H1 (cell line): ENCODE measurements around the gene SFXN4. TPM values are rescaled to one million over a fixed set of nuclear protein-coding genes. Genes with fewer than 3 reads are reported as not detected.

ENCODE experiments used
- CTCF ChIA-PET: fragments of 300-600 bp; sonication (Branson Sonifier 250); formaldehyde crosslinking; loops from one replicate; lab custom pipeline; 2021; ENCODE audit not compliant: partially characterized antibody; lab: Charles Lee
- POLR2A ChIA-PET: fragments of 300-600 bp; sonication (Branson Sonifier 250); formaldehyde crosslinking; loops from one replicate; lab custom pipeline; 2021; ENCODE audit warnings: inconsistent platforms; ENCODE audit not compliant: partially characterized antibody; lab: Charles Lee
- DNase-seq, 2 experiments: peaks; one replicate each; pipeline versions ENCODE4 v3.0.0 to v3.0.0-alpha.2; 2010 to 2022; ENCODE audit warnings: low spot score in 2 of 2, low read depth in 1 of 2, mixed read lengths in 1 of 2
- FAIRE-seq: peaks from 2 replicates; lab custom pipeline; 2011; peaks lifted over from hg19 to GRCh38; lab: Jason Lieb, UNC
- H2AFZ ChIP-seq: 2 replicates; pipeline ENCODE4 v1.8.1; 2012; ENCODE audit warnings: low read length, inconsistent platforms
- H2AK5ac ChIP-seq: 2 replicates; pipeline ENCODE4 v1.6.1; 2013; ENCODE audit warnings: low read depth, low read length
- H2BK120ac ChIP-seq: replicated peaks from 2 replicates; pipeline ENCODE3; 2013; ENCODE audit warnings: low read depth, low read length, inconsistent platforms
- H2BK12ac ChIP-seq: 2 replicates; pipeline ENCODE4 v1.6.1; 2013; ENCODE audit warnings: low read depth, low read length
- H2BK15ac ChIP-seq: 2 replicates; pipeline ENCODE4 v1.6.1; 2013; ENCODE audit warnings: low read length
- H2BK20ac ChIP-seq: 2 replicates; pipeline ENCODE4 v1.6.1; 2013; ENCODE audit warnings: low read length
- H2BK5ac ChIP-seq: 2 replicates; pipeline ENCODE4 v1.6.1; 2013; ENCODE audit warnings: low read depth, low read length
- H3K14ac ChIP-seq: 2 replicates; pipeline ENCODE4 v1.6.1; 2013; ENCODE audit warnings: inconsistent platforms; ENCODE audit not compliant: insufficient read length
- H3K18ac ChIP-seq: 2 replicates; pipeline ENCODE4 v1.6.1; 2013; ENCODE audit warnings: low read length; ENCODE audit errors: extremely low read depth
- H3K23ac ChIP-seq: 2 replicates; pipeline ENCODE4 v1.6.1; 2013; ENCODE audit warnings: inconsistent platforms; ENCODE audit not compliant: insufficient read length
- H3K23me2 ChIP-seq: 2 replicates; pipeline ENCODE4 v1.6.1; 2013; ENCODE audit warnings: low read depth, low read length
- H3K27ac ChIP-seq: 2 replicates; pipeline ENCODE4 v1.6.1; 2011; ENCODE audit warnings: low read depth, low read length, inconsistent platforms
- H3K27me3 ChIP-seq, 4 experiments: replicated peaks in 1 of 4; 1 replicate in 1 of 4; 2 replicates in 3 of 4; pipeline versions ENCODE4 v1.6.1 to v1.8.1; 2011 to 2013; ENCODE audit warnings: low read length in 3 of 4, mild to moderate bottlenecking in 3 of 4, inconsistent platforms in 2 of 4, mixed read lengths in 2 of 4, moderate library complexity in 1 of 4; ENCODE audit not compliant: control insufficient read depth in 3 of 4, insufficient read depth in 3 of 4; ENCODE audit errors: extremely low read depth in 1 of 4
- H3K36me3 ChIP-seq, 4 experiments: 2 replicates each; pipeline versions ENCODE4 v1.6.1 to v1.8.1; 2011 to 2013; ENCODE audit warnings: mild to moderate bottlenecking in 4 of 4, low read length in 3 of 4, moderate library complexity in 2 of 4, control low read depth in 1 of 4, inconsistent platforms in 1 of 4; ENCODE audit not compliant: insufficient read depth in 4 of 4, control insufficient read depth in 2 of 4
- H3K4ac ChIP-seq: replicated peaks from 2 replicates; pipeline ENCODE3; 2013; ENCODE audit warnings: low read length, low read depth, mixed read lengths, inconsistent platforms; ENCODE audit not compliant: insufficient read length
- H3K4me1 ChIP-seq, 4 experiments: replicated peaks in 1 of 4; 1 replicate in 1 of 4; 2 replicates in 3 of 4; pipeline versions ENCODE4 v1.6.1 to v1.8.1; 2011 to 2013; ENCODE audit warnings: low read length in 3 of 4, inconsistent platforms in 2 of 4, mixed read lengths in 1 of 4; ENCODE audit not compliant: insufficient read depth in 4 of 4, control insufficient read depth in 3 of 4
- H3K4me2 ChIP-seq, 2 experiments: 2 replicates each; pipeline versions ENCODE4 v1.6.1 to v1.8.1; 2011 to 2013; ENCODE audit warnings: low read depth in 2 of 2, low read length in 2 of 2, control low read depth in 1 of 2, inconsistent platforms in 1 of 2, mild to moderate bottlenecking in 1 of 2; ENCODE audit not compliant: insufficient read depth in 1 of 2
- H3K4me3 ChIP-seq, 4 experiments: fragments of 200-600, 300-600 bp in 1 of 4; sonication (generic), shearing (Covaris generic), sonication (Bioruptor Twin) in 1 of 4; 2 replicates each; pipeline versions ENCODE4 v1.5.1 to v1.8.1; 2011 to 2016; ENCODE audit warnings: low read length in 4 of 4, low read depth in 3 of 4, control low read depth in 2 of 4, inconsistent platforms in 2 of 4, mild to moderate bottlenecking in 2 of 4, mixed read lengths in 1 of 4, moderate library complexity in 1 of 4; ENCODE audit not compliant: insufficient read depth in 2 of 4; ENCODE audit errors: extremely low read depth in 1 of 4
- H3K56ac ChIP-seq: replicated peaks from 2 replicates; pipeline ENCODE3; 2013; ENCODE audit warnings: low read depth, mild to moderate bottlenecking, mixed read lengths, low read length, inconsistent platforms; ENCODE audit not compliant: insufficient read length
- H3K79me1 ChIP-seq: 2 replicates; pipeline ENCODE4 v1.6.1; 2013; ENCODE audit warnings: low read depth, low read length, control low read depth
- H3K79me2 ChIP-seq, 2 experiments: 2 replicates each; pipeline versions ENCODE4 v1.6.1 to v1.8.1; 2012 to 2013; ENCODE audit warnings: low read length in 2 of 2, mild to moderate bottlenecking in 2 of 2, inconsistent platforms in 1 of 2; ENCODE audit not compliant: insufficient read depth in 2 of 2, control insufficient read depth in 1 of 2
- H3K9ac ChIP-seq, 4 experiments: replicated peaks in 1 of 4; 1 replicate in 1 of 4; 2 replicates in 3 of 4; pipeline versions ENCODE4 v1.6.1 to v1.8.1; 2011 to 2013; ENCODE audit warnings: low read depth in 3 of 4, low read length in 3 of 4, control low read depth in 2 of 4, mild to moderate bottlenecking in 2 of 4, moderate library complexity in 2 of 4, inconsistent platforms in 1 of 4; ENCODE audit errors: extremely low read depth in 1 of 4
- H3K9me3 ChIP-seq, 2 experiments: 2 replicates each; pipeline versions ENCODE4 v1.6.1 to v1.8.1; 2012 to 2013; ENCODE audit warnings: mild to moderate bottlenecking in 2 of 2, moderate library complexity in 2 of 2, control low read depth in 1 of 2, inconsistent platforms in 1 of 2, low read depth in 1 of 2, low read length in 1 of 2, mixed read lengths in 1 of 2; ENCODE audit not compliant: insufficient read depth in 2 of 2
- H4K20me1 ChIP-seq, 2 experiments: replicated peaks in 1 of 2; 2 replicates each; pipeline versions ENCODE3 to v1.8.1; 2011 to 2013; ENCODE audit warnings: inconsistent platforms in 2 of 2, low read length in 2 of 2, mild to moderate bottlenecking in 1 of 2; ENCODE audit not compliant: insufficient read depth in 2 of 2, control insufficient read depth in 1 of 2
- H4K5ac ChIP-seq: 2 replicates; pipeline ENCODE4 v1.6.1; 2013; ENCODE audit warnings: low read length, low read depth, mixed read lengths, inconsistent platforms; ENCODE audit not compliant: insufficient read length
- H4K8ac ChIP-seq: 2 replicates; pipeline ENCODE4 v1.8.0; 2013; ENCODE audit warnings: mild to moderate bottlenecking, moderate library complexity, low read length, inconsistent platforms; ENCODE audit not compliant: insufficient read depth; ENCODE audit errors: extremely low read depth
- H4K91ac ChIP-seq: replicated peaks from 2 replicates; pipeline ENCODE3; 2013; ENCODE audit warnings: low read length, mixed read lengths, inconsistent platforms; ENCODE audit not compliant: insufficient read length
- BACH1 ChIP-seq: IDR thresholded peaks from 2 replicates; pipeline ENCODE4 v1.6.1; 2012; ENCODE audit warnings: low read length, improper control_type of control experiment
- CBX8 ChIP-seq: fragments of 300-800, 300-1000 bp; sonication (generic); IDR thresholded peaks from 2 replicates; pipeline ENCODE4 v1.7.1; 2016; ENCODE audit warnings: low read depth, low read length, borderline replicate concordance
- CREB1 ChIP-seq: IDR thresholded peaks from 2 replicates; pipeline ENCODE4 v1.6.1; 2012; ENCODE audit warnings: inconsistent platforms
- JUN ChIP-seq: IDR thresholded peaks from 2 replicates; pipeline ENCODE4 v1.6.1; 2011; ENCODE audit warnings: low read depth, mild to moderate bottlenecking, improper control_type of control experiment, low read length
- KDM1A ChIP-seq: fragments of 200-600, 300-600 bp; sonication (generic); IDR thresholded peaks from 2 replicates; pipeline ENCODE4 v1.7.1; 2016; ENCODE audit warnings: mild to moderate bottlenecking, low read length, borderline replicate concordance
- KDM4A ChIP-seq: IDR thresholded peaks from one replicate; pipeline ENCODE4 v1.7.1; 2012; ENCODE audit warnings: low read depth, mild to moderate bottlenecking, moderate library complexity, low read length, inconsistent platforms; ENCODE audit not compliant: severe bottlenecking
- SAP30 ChIP-seq: fragments of 300-600 bp; sonication (generic); IDR thresholded peaks from 2 replicates; pipeline ENCODE4 v1.7.1; 2012; ENCODE audit warnings: low read length, moderate library complexity, mild to moderate bottlenecking, inconsistent platforms; ENCODE audit not compliant: insufficient read depth, insufficient replicate concordance
- SP2 ChIP-seq: IDR thresholded peaks from 2 replicates; pipeline ENCODE4 v1.6.1; 2012; ENCODE audit warnings: mild to moderate bottlenecking, low read length, inconsistent platforms
- TEAD4 ChIP-seq: IDR thresholded peaks from 2 replicates; pipeline ENCODE4 v1.6.1; 2012; ENCODE audit warnings: low read depth, low read length, inconsistent platforms, mixed read lengths
- YY1 ChIP-seq: IDR thresholded peaks from 2 replicates; pipeline ENCODE4 v1.6.1; 2011; ENCODE audit warnings: low read depth, mild to moderate bottlenecking, low read length
- WGBS, 2 experiments: shearing (Covaris generic) in 1 of 2; methylation state at CpG; one replicate each; pipeline versions ENCODE4 v1.1.6 to v1.1.7; 2013 to 2015; ENCODE audit warnings: low lambda C conversion rate in 2 of 2, mixed read lengths in 2 of 2, inconsistent platforms in 1 of 2, low coverage in 1 of 2, missing lambda C conversion rate in 1 of 2; ENCODE audit not compliant: insufficient replicate concordance in 2 of 2, insufficient coverage in 1 of 2, insufficient read length in 1 of 2; ENCODE audit errors: extremely low coverage in 1 of 2, missing lambda C conversion rate in 1 of 2; 5-methylcytosine and 5-hydroxymethylcytosine counted together
- polyA plus RNA-seq, 7 experiments: library from polyadenylated mRNA; depleted of rRNA in 3 of 7; stranded (reverse) in 5 of 7; unstranded in 2 of 7; fragments of >200 nt in 5 of 7; fragments of 200-250 nt in 2 of 7; gene quantifications; 1 replicate in 5 of 7; 2 replicates in 1 of 7; 4 replicates in 1 of 7; pipeline versions ENCODE4 v1.2.1 to v1.2.3, GENCODE V29; 2011 to 2013; ENCODE audit warnings: missing spikeins in 2 of 7, mixed read lengths in 2 of 7
- total RNA-seq: library from RNA; stranded (reverse); fragmentation: NEBNext Ultra II Directional; extraction: Animal tissue kit (Norgen Biotek cat#: 25700); gene quantifications from 2 replicates; pipeline ENCODE4 v1.2.1, GENCODE V29; 2021
- TF ChIP-seq, protein P1 (sequence below): IDR thresholded peaks from 2 replicates; pipeline ENCODE4 v1.6.1; 2012; ENCODE audit warnings: inconsistent platforms
- TF ChIP-seq, protein P2 (sequence below): IDR thresholded peaks from 2 replicates; pipeline ENCODE4 v1.6.1; 2012; ENCODE audit warnings: low read length, inconsistent platforms

The SFXN4 gene
- total and polyA plus RNA-seq, 2 of the 8 experiments (the other 6 are each of a cell fraction or from before 2014, with no cell fraction given): 15.4 to 21.6 TPM

DNA sequence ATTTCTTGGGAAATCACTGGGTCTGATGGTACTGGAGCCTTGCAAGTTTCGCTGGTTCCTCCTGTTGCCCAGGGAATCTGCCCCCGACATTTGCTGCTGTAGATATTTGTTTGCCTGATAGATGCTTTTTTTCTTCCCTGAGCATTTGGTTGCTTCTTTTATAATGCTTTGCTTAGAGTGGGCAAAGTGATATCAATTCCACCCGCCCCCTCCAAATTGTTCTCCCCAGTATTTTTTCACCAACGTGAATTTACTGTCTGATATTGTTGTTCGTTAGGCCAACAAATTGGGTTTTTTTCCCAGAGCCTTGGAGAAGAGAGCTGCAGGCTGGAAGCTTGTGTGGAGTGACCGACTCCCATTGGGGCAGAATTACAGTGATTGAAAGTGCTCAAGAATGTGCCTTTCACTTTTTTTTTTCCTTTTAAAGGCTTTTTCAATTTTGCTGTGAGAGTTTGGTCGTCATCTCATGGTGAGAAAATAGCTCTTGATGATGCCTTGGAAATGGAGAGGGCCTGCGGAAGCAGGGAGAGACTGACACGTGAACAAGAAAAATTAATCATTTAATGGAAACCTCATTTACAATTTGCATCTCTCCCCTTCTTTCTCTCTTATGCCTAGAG lies 44.3 kb upstream of the SFXN4 start:
- Histone ChIP-seq H3K23me2 (peaks cover 7% of the 10 kb centered on the region), H3K14ac (no peak overlapping the region), H4K8ac (no peak overlapping the region), H3K4me2 (no peak overlapping the region; a peak in 1 of 4 replicates), H3K23ac (no peak overlapping the region), H3K9ac (no peak overlapping the region), H3K4ac (no peak overlapping the region), H3K56ac (no peak overlapping the region), H3K79me1 (no peaks in the 10 kb centered on the region), H3K27ac (no peak overlapping the region), H2BK120ac (no peak overlapping the region), H3K4me3 (no peak overlapping the region; a peak in 1 of 8 replicates), H3K27me3 (peaks cover 5 to 17% (median 14%) of the 10 kb centered on the region in 4 experiments), H3K36me3 (no peaks in the 10 kb centered on the region), H4K5ac (no peak overlapping the region), H4K91ac (no peak overlapping the region), H2BK20ac (no peak overlapping the region), H3K79me2 (no peaks in the 10 kb centered on the region), H3K9me3 (no peaks in the 10 kb centered on the region), H2BK15ac (no peak overlapping the region), H2AFZ (no peak overlapping the region), H3K18ac (no peak overlapping the region), H2BK5ac (no peak overlapping the region), H4K20me1 (peaks cover 0 to 5% of the 10 kb centered on the region in 2 experiments), H3K4me1 (peaks cover 3 to 8% (median 6%) of the 10 kb centered on the region in 4 experiments), H2BK12ac (no peak overlapping the region), H2AK5ac (no peak overlapping the region)
- POLR2A ChIA-PET: interaction anchor here (0.7 to 1.1 kb wide), 2 partner anchors 45 to 77 kb away, joined by 3 read pairs; no protein-coding TSS in a partner anchor
- WGBS, 2 experiments: 47% methylated on average over 9 of the region's 9 CpGs; no CpG with 5 or more reads in 1 of the 2 experiments
- no peak for DNase-seq
- CTCF ChIA-PET: interaction anchor here (0.6 to 4.5 kb wide), 44 partner anchors 8 to 309 kb away, joined by 3 to 25 read pairs (median 4); no protein-coding TSS in a partner anchor
- FAIRE-seq: no peak
- TF ChIP-seq KDM4A: no peak
- TF ChIP-seq, protein P1, sequence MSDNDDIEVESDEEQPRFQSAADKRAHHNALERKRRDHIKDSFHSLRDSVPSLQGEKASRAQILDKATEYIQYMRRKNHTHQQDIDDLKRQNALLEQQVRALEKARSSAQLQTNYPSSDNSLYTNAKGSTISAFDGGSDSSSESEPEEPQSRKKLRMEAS: no peak
- TF ChIP-seq, protein P2, sequence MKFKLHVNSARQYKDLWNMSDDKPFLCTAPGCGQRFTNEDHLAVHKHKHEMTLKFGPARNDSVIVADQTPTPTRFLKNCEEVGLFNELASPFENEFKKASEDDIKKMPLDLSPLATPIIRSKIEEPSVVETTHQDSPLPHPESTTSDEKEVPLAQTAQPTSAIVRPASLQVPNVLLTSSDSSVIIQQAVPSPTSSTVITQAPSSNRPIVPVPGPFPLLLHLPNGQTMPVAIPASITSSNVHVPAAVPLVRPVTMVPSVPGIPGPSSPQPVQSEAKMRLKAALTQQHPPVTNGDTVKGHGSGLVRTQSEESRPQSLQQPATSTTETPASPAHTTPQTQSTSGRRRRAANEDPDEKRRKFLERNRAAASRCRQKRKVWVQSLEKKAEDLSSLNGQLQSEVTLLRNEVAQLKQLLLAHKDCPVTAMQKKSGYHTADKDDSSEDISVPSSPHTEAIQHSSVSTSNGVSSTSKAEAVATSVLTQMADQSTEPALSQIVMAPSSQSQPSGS: no peak
- no peak for TF ChIP-seq BACH1
- no peak for TF ChIP-seq CREB1
- TF ChIP-seq KDM1A: no peak
- TF ChIP-seq SP2: no peak
- TF ChIP-seq YY1: no peak
- no peak for TF ChIP-seq SAP30
- no peak for TF ChIP-seq JUN
- TF ChIP-seq TEAD4: no peak
- TF ChIP-seq CBX8: no peak
